IMR-90 (cell line): ENCODE measurements around the gene LBH. TPM values are rescaled to one million over a fixed set of nuclear protein-coding genes. Genes with fewer than 3 reads are reported as not detected.

ENCODE experiments used
- ATAC-seq: fragments of 200-7000 bp; cut with Tn5 transposase; 2 replicates; pipeline ENCODE4 v1.9.1; 2020; ENCODE audit warnings: low read depth, mild to moderate bottlenecking, moderate library complexity
- BruUV-seq: library from RNA; stranded (reverse); fragments of 400-500 nt; replicated peaks from 2 replicates; lab custom pipeline; 2021; lab: Mats Ljungman, UMichigan
- CTCF ChIA-PET: fragments of 300-600 bp; formaldehyde crosslinking; extraction: SDS; loops from one replicate; lab custom pipeline; 2021; ENCODE audit warnings: antibody characterized with exemption; lab: Yijun Ruan, JAX
- POLR2A ChIA-PET: fragments of 300-600 bp; sonication (Branson Sonifier 250); formaldehyde crosslinking; loops from one replicate; lab custom pipeline; 2022; ENCODE audit warnings: antibody characterized with exemption; ENCODE audit not compliant: unreplicated experiment; lab: Charles Lee
- DNase-seq: peaks from one replicate; pipeline ENCODE4 v3.0.0; 2013
- H2AFZ ChIP-seq: replicated peaks from 2 replicates; pipeline ENCODE3; 2013; ENCODE audit warnings: low read length, mild to moderate bottlenecking; ENCODE audit not compliant: poor library complexity
- H2AK5ac ChIP-seq: 2 replicates; pipeline ENCODE4 v1.6.1; 2013; ENCODE audit warnings: low read depth, low read length, inconsistent platforms
- H2AK9ac ChIP-seq: replicated peaks from 2 replicates; pipeline ENCODE3; 2013; ENCODE audit warnings: mild to moderate bottlenecking, low read depth, low read length, moderate library complexity; ENCODE audit not compliant: poor library complexity
- H2BK120ac ChIP-seq: 2 replicates; pipeline ENCODE4 v1.6.1; 2013; ENCODE audit warnings: low read depth, low read length, inconsistent platforms
- H2BK15ac ChIP-seq: 3 replicates; pipeline ENCODE4 v1.6.1; 2013; ENCODE audit warnings: low read depth, low read length, inconsistent platforms
- H2BK20ac ChIP-seq: 2 replicates; pipeline ENCODE4 v1.6.1; 2013; ENCODE audit warnings: low read depth, mild to moderate bottlenecking, inconsistent platforms, low read length, moderate library complexity
- H2BK5ac ChIP-seq: 2 replicates; pipeline ENCODE4 v1.6.1; 2013; ENCODE audit warnings: mild to moderate bottlenecking, low read depth, low read length, inconsistent platforms; ENCODE audit not compliant: poor library complexity, severe bottlenecking
- H3K14ac ChIP-seq: replicated peaks from 2 replicates; pipeline ENCODE4 v1.6.1; 2013; ENCODE audit warnings: low read depth, low read length, inconsistent platforms
- H3K18ac ChIP-seq: 2 replicates; pipeline ENCODE4 v1.6.1; 2013; ENCODE audit warnings: low read depth, low read length, control low read depth
- H3K23ac ChIP-seq: 2 replicates; pipeline ENCODE4 v1.6.1; 2013; ENCODE audit warnings: low read depth, low read length, inconsistent platforms
- H3K27ac ChIP-seq: 2 replicates; pipeline ENCODE4 v1.5.1; 2013; ENCODE audit warnings: mild to moderate bottlenecking, control low read depth, low read length; ENCODE audit not compliant: insufficient read depth
- H3K27me3 ChIP-seq: 2 replicates; pipeline ENCODE4 v1.6.1; 2013; ENCODE audit warnings: low read length; ENCODE audit not compliant: control insufficient read depth, insufficient read depth
- H3K36me3 ChIP-seq: 2 replicates; pipeline ENCODE4 v1.6.1; 2013; ENCODE audit warnings: low read length, mixed read lengths; ENCODE audit not compliant: control insufficient read depth, insufficient read depth
- H3K4ac ChIP-seq: 2 replicates; pipeline ENCODE4 v1.6.1; 2013; ENCODE audit warnings: low read depth, low read length, inconsistent platforms
- H3K4me1 ChIP-seq: 2 replicates; pipeline ENCODE4 v1.6.1; 2013; ENCODE audit warnings: low read length, mixed read lengths; ENCODE audit not compliant: control insufficient read depth, insufficient read depth
- H3K4me2 ChIP-seq: 2 replicates; pipeline ENCODE4 v1.6.1; 2013; ENCODE audit warnings: low read depth, mild to moderate bottlenecking, control low read depth, low read length, moderate library complexity
- H3K4me3 ChIP-seq: 2 replicates; pipeline ENCODE4 v1.5.1; 2013; ENCODE audit warnings: low read depth, mild to moderate bottlenecking, control low read depth, low read length, moderate library complexity; ENCODE audit not compliant: insufficient read depth
- H3K56ac ChIP-seq: 2 replicates; pipeline ENCODE4 v1.6.1; 2013; ENCODE audit warnings: low read length, inconsistent platforms; ENCODE audit not compliant: insufficient read depth; ENCODE audit errors: extremely low read depth
- H3K79me1 ChIP-seq, 2 experiments: 2 replicates each; pipeline ENCODE4 v1.6.1; 2013; ENCODE audit warnings: low read length in 2 of 2, inconsistent platforms in 1 of 2, low read depth in 1 of 2
- H3K9ac ChIP-seq: 2 replicates; pipeline ENCODE4 v1.6.1; 2013; ENCODE audit warnings: low read depth, low read length, control low read depth
- H3K9me1 ChIP-seq: 2 replicates; pipeline ENCODE4 v1.6.1; 2013; ENCODE audit warnings: low read length, inconsistent platforms; ENCODE audit not compliant: insufficient read depth
- H3K9me3 ChIP-seq: 2 replicates; pipeline ENCODE4 v1.6.1; 2013; ENCODE audit warnings: low read length; ENCODE audit not compliant: control insufficient read depth, insufficient read depth
- H4K20me1 ChIP-seq: 2 replicates; pipeline ENCODE4 v1.6.1; 2013; ENCODE audit warnings: low read length, inconsistent platforms; ENCODE audit not compliant: insufficient read depth
- H4K5ac ChIP-seq: 2 replicates; pipeline ENCODE4 v1.6.1; 2013; ENCODE audit warnings: mild to moderate bottlenecking, low read depth, low read length, control low read depth
- H4K8ac ChIP-seq, 2 experiments: 2 replicates each; pipeline ENCODE4 v1.6.1; 2013; ENCODE audit warnings: low read depth in 2 of 2, low read length in 2 of 2, control low read depth in 1 of 2, inconsistent platforms in 1 of 2
- H4K91ac ChIP-seq: 2 replicates; pipeline ENCODE4 v1.6.1; 2013; ENCODE audit warnings: low read depth, low read length, inconsistent platforms; ENCODE audit not compliant: insufficient read depth
- CHD1 ChIP-seq: IDR thresholded peaks from 2 replicates; pipeline ENCODE4 v1.6.1; 2012; ENCODE audit warnings: low read depth, low read length, improper control_type of control experiment
- POLR2A ChIP-seq: IDR thresholded peaks from 2 replicates; pipeline ENCODE4 v1.6.1; 2012; ENCODE audit warnings: mild to moderate bottlenecking, low read depth, low read length
- RFX5 ChIP-seq: IDR thresholded peaks from 2 replicates; pipeline ENCODE4 v1.8.0; 2012; ENCODE audit warnings: low read depth, mild to moderate bottlenecking, low read length, moderate library complexity
- WGBS, 2 experiments: methylation state at CpG; one replicate each; pipeline versions ENCODE4 v1.1.5 to v1.1.7; 2013; ENCODE audit warnings: missing lambda C conversion rate in 2 of 2; ENCODE audit not compliant: insufficient read length in 1 of 2; ENCODE audit errors: extremely low coverage in 2 of 2; 5-methylcytosine and 5-hydroxymethylcytosine counted together
- dilution Hi-C: fragments of 300-500 bp; cut with HindIII; formaldehyde crosslinking; loops from one replicate; pipeline ENCODE4 v1.14.3; 2018; ENCODE audit warnings: low sequenced_read_pairs; ENCODE audit not compliant: unreplicated experiment
- in situ Hi-C: fragments of 300-500 bp; cut with MboI; formaldehyde crosslinking; loops from 3 replicates; pipeline ENCODE4 v1.14.3; 2019; ENCODE audit warnings: low sequenced_read_pairs, inconsistent platforms, mixed read lengths
- intact Hi-C: fragments of 100-400 bp; cut with micrococcal nuclease; formaldehyde crosslinking; loops from 2 replicates; pipeline ENCODE4 v1.10.0; 2022
- polyA plus RNA-seq, 3 experiments: library from polyadenylated mRNA; depleted of rRNA; stranded (reverse); fragments of >200 nt; gene quantifications; 2 replicates each; pipeline ENCODE4 v1.2.3, GENCODE V29; 2012; ENCODE audit warnings: low replicate concordance in 1 of 3
- total RNA-seq: library from RNA; depleted of rRNA; stranded (reverse); fragments of >200 nt; gene quantifications from 2 replicates; pipeline ENCODE4 v1.2.3, GENCODE V29; 2012

LBH gene
- total and polyA plus RNA-seq, 2 of the 4 experiments (the other 2 are of a cell fraction), result 158 to 202 TPM

- ATAC-seq (no peak), DNase-seq (no peak)
- Histone ChIP-seq H3K23ac (peak overlapping the region; percentile 88), H3K9me1 (peaks cover 33% of the 10 kb centered on the region), H3K4me3 (peak overlapping the region; percentile 84), H3K79me1 (peaks cover 4 to 64% of the 10 kb centered on the region in 2 experiments; a peak in 2 of 4 replicates), H3K4me2 (peak overlapping the region; percentile 78), H2BK15ac (no peak overlapping the region), H3K4me1 (peaks cover 30% of the 10 kb centered on the region), H2AK9ac (no peak overlapping the region), H3K18ac (peak overlapping the region; percentile 97), H2BK120ac (peak overlapping the region; percentile 17), H2BK5ac (peak overlapping the region; percentile 79), H3K9ac (peak overlapping the region; percentile 100), H3K9me3 (no peaks in the 10 kb centered on the region), H3K4ac (peak overlapping the region; percentile 90), H3K36me3 (peaks cover 56% of the 10 kb centered on the region), H4K5ac (peak overlapping the region; percentile 87), H2AK5ac (no peak overlapping the region), H2AFZ (no peak overlapping the region), H3K27me3 (no peaks in the 10 kb centered on the region), H4K91ac (peak overlapping the region; percentile 54), H4K8ac (peak overlapping the region; percentile 17 to 64; a peak in 3 of 4 replicates), H3K56ac (peak overlapping the region; percentile 72), H3K14ac (peak overlapping the region; percentile 87), H3K27ac (peak overlapping the region; percentile 84), H4K20me1 (peaks cover 71% of the 10 kb centered on the region), H2BK20ac (no peak overlapping the region)
- TSS peak; percentile 30 for BruUV-seq
- ChIA-PET POLR2A (interaction anchor here (0.6 to 0.9 kb wide), 5 partner anchors 8 to 309 kb away, joined by 3 to 10 read pairs (median 3); partner anchors contain the start of gene LCLAT1), CTCF (interaction anchor here (0.6 kb wide), 1 partner anchor 173 kb away, joined by 3 read pairs; no protein-coding TSS in a partner anchor)
- dilution Hi-C loops, result no loop called here
- 0% methylated on average over 2 of the region's 4 CpGs; no CpG with 5 or more reads in 1 of the 2 experiments for WGBS, 2 experiments
- in situ Hi-C loops, result no loop called here
- intact Hi-C loops, result loop anchor here (5.0 to 10.0 kb wide), 2 partner anchors 179 to 471 kb away; no protein-coding TSS in a partner anchor
- TF ChIP-seq CHD1, result 0 out of 2 replicates have a peak, but pooled peaks have one; percentile 3
- TF ChIP-seq POLR2A, result peak; percentile 30; the same call in 1 of the 2 replicates
- TF ChIP-seq RFX5, result no peak
These were observed 2.1 kb downstream of the LBH start for GRCh38 chr2:30233271-30234009.
